SK-N-SH (cell line): ENCODE results near the gene TMEM190. TPM values are rescaled to one million over a fixed set of nuclear protein-coding genes. Genes with fewer than 3 reads are reported as not detected.

Experiments used
- CTCF ChIA-PET: fragments of 300-600, 350-600 bp; formaldehyde crosslinking; extraction: SDS; loops from one replicate; lab custom pipeline; 2021; lab: Yijun Ruan, JAX
- POLR2A ChIA-PET: fragments of 350-600 bp; sonication (Branson Sonifier 250); formaldehyde crosslinking; extraction: SDS; loops from one replicate; lab custom pipeline; 2020; ENCODE audit warnings: antibody characterized with exemption, inconsistent platforms; lab: Yijun Ruan, JAX
- DNase-seq: peaks from one replicate; pipeline ENCODE4 v3.0.0; 2012
- H2AFZ ChIP-seq: fragments of 200-600 bp; sonication (generic); 2 replicates; pipeline ENCODE4 v1.8.1; 2016; ENCODE audit warnings: antibody characterized with exemption, mild to moderate bottlenecking, low read depth
- H3F3A ChIP-seq: fragments of 200-600 bp; sonication (generic); replicated peaks from 2 replicates; pipeline ENCODE3; 2016; ENCODE audit warnings: antibody characterized with exemption, mild to moderate bottlenecking; ENCODE audit not compliant: insufficient read depth
- H3K27ac ChIP-seq, 2 experiments: fragments of 200-500 bp in 1 of 2; fragments of 200-600 bp in 1 of 2; sonication (Bioruptor generic) in 1 of 2; sonication (generic), shearing (Covaris generic) in 1 of 2; 2 replicates each; pipeline versions ENCODE4 v1.5.1 to v1.6.1; 2014 to 2016; ENCODE audit warnings: low read depth in 2 of 2, inconsistent platforms in 1 of 2, low read length in 1 of 2, mild to moderate bottlenecking in 1 of 2, mixed read lengths in 1 of 2
- H3K27me3 ChIP-seq: fragments of 200-600 bp; sonication (generic), shearing (Covaris generic); 2 replicates; pipeline ENCODE4 v1.6.1; 2016; ENCODE audit warnings: mixed run types; ENCODE audit not compliant: insufficient read depth
- H3K36me3 ChIP-seq, 2 experiments: fragments of 200-500 bp in 1 of 2; fragments of 200-600 bp in 1 of 2; sonication (Bioruptor generic) in 1 of 2; sonication (generic) in 1 of 2; replicated peaks in 1 of 2; 2 replicates each; pipeline versions ENCODE3 to v1.5.1; 2014 to 2016; ENCODE audit warnings: low read length in 1 of 2, mild to moderate bottlenecking in 1 of 2; ENCODE audit not compliant: insufficient read depth in 2 of 2, control insufficient read depth in 1 of 2
- H3K4me1 ChIP-seq, 2 experiments: fragments of 200-500 bp in 1 of 2; fragments of 200-600 bp in 1 of 2; sonication (Bioruptor generic) in 1 of 2; sonication (generic), shearing (Covaris generic) in 1 of 2; 2 replicates each; pipeline versions ENCODE4 v1.5.1 to v1.6.1; 2014 to 2016; ENCODE audit warnings: low read depth in 1 of 2, low read length in 1 of 2, mixed run types in 1 of 2; ENCODE audit not compliant: insufficient read depth in 2 of 2, control insufficient read depth in 1 of 2
- H3K4me2 ChIP-seq: fragments of 200-600 bp; sonication (generic), shearing (Covaris generic); 2 replicates; pipeline ENCODE4 v1.6.1; 2017; ENCODE audit warnings: mixed run types
- H3K4me3 ChIP-seq, 2 experiments: fragments of 200-500 bp in 1 of 2; fragments of 200-600 bp in 1 of 2; sonication (Bioruptor generic) in 1 of 2; sonication (generic), shearing (Covaris generic) in 1 of 2; 2 replicates each; pipeline versions ENCODE4 v1.5.1 to v1.8.1; 2014 to 2016; ENCODE audit warnings: low read depth in 2 of 2, inconsistent platforms in 1 of 2, low read length in 1 of 2, mild to moderate bottlenecking in 1 of 2, mixed read lengths in 1 of 2, moderate library complexity in 1 of 2
- H3K79me2 ChIP-seq: fragments of 200-600 bp; sonication (generic); 2 replicates; pipeline ENCODE4 v1.8.1; 2017; ENCODE audit warnings: mild to moderate bottlenecking; ENCODE audit not compliant: insufficient read depth
- H3K9ac ChIP-seq: fragments of 200-600 bp; sonication (generic); 2 replicates; pipeline ENCODE4 v1.6.1; 2017; ENCODE audit warnings: mixed run types
- H3K9me2 ChIP-seq: fragments of 200-600 bp; sonication (generic); 2 replicates; pipeline ENCODE4 v1.6.1; 2017; ENCODE audit warnings: mixed run types
- H3K9me3 ChIP-seq: fragments of 200-600 bp; sonication (generic); 2 replicates; pipeline ENCODE4 v1.6.1; 2017; ENCODE audit warnings: mixed run types, mild to moderate bottlenecking, moderate library complexity
- H4K20me1 ChIP-seq: fragments of 200-600 bp; sonication (generic); 2 replicates; pipeline ENCODE4 v1.6.1; 2017; ENCODE audit warnings: mild to moderate bottlenecking, mixed run types; ENCODE audit not compliant: insufficient read depth
- EP300 ChIP-seq, 2 experiments: IDR thresholded peaks; 2 replicates each; pipeline versions ENCODE4 v1.4.0 to v1.6.1; 2012; ENCODE audit warnings: borderline replicate concordance in 1 of 2, low read depth in 1 of 2, low read length in 1 of 2
- EZH2phosphoT487 ChIP-seq: fragments of 200-600 bp; sonication (generic); IDR thresholded peaks from 2 replicates; pipeline ENCODE4 v1.6.1; 2017; ENCODE audit warnings: low read depth, mixed run types, mild to moderate bottlenecking, antibody characterized with exemption, moderate library complexity, borderline replicate concordance
- FOXJ3 ChIP-seq: sonication (generic); formaldehyde crosslinking; IDR thresholded peaks from 2 replicates; pipeline ENCODE4 v1.5.1; 2020; ENCODE audit warnings: mild to moderate bottlenecking, missing genetic modification reagents
- JUND ChIP-seq: IDR thresholded peaks from 2 replicates; pipeline ENCODE4 v1.4.0; 2012
- MEF2A ChIP-seq: IDR thresholded peaks from 2 replicates; pipeline ENCODE4 v1.4.0; 2012; ENCODE audit warnings: low read depth, borderline replicate concordance
- MXI1 ChIP-seq: IDR thresholded peaks from 2 replicates; pipeline ENCODE4 v1.6.1; 2012; ENCODE audit warnings: mild to moderate bottlenecking, low read depth, low read length, improper control_type of control experiment
- NFIC ChIP-seq: IDR thresholded peaks from 2 replicates; pipeline ENCODE4 v1.4.0; 2012; ENCODE audit warnings: borderline replicate concordance
- RCOR1 ChIP-seq: fragments of 150-350 bp; IDR thresholded peaks from 2 replicates; pipeline ENCODE4 v1.6.1; 2017; ENCODE audit warnings: antibody characterized with exemption, low read length
- RFX5 ChIP-seq: IDR thresholded peaks from 2 replicates; pipeline ENCODE4 v1.6.1; 2012; ENCODE audit warnings: mild to moderate bottlenecking, improper control_type of control experiment, low read length
- SMC3 ChIP-seq: IDR thresholded peaks from 2 replicates; pipeline ENCODE4 v1.6.1; 2012; ENCODE audit warnings: low read depth, low read length, improper control_type of control experiment
- TAF1 ChIP-seq: IDR thresholded peaks from 2 replicates; pipeline ENCODE4 v1.6.1; 2012; ENCODE audit warnings: low read depth, mild to moderate bottlenecking, low read length, moderate library complexity, borderline replicate concordance
- TEAD4 ChIP-seq: IDR thresholded peaks from 2 replicates; pipeline ENCODE4 v1.4.0; 2012; ENCODE audit warnings: mild to moderate bottlenecking, borderline replicate concordance; ENCODE audit not compliant: insufficient read depth
- YY1 ChIP-seq: IDR thresholded peaks from 2 replicates; pipeline ENCODE4 v1.4.0; 2012; ENCODE audit warnings: low read depth, mild to moderate bottlenecking
- WGBS: methylation state at CpG from one replicate; pipeline ENCODE4 v1.1.6; 2017; ENCODE audit warnings: low lambda C conversion rate; 5-methylcytosine and 5-hydroxymethylcytosine counted together
- polyA plus RNA-seq, 3 experiments: library from polyadenylated mRNA; depleted of rRNA; stranded (reverse); fragments of >200 nt; gene quantifications; 2 replicates each; pipeline ENCODE4 v1.2.3, GENCODE V29; 2012
- TF ChIP-seq, protein P1 (sequence below): IDR thresholded peaks from 2 replicates; pipeline ENCODE4 v1.4.0; 2012; ENCODE audit warnings: low read depth, borderline replicate concordance
- TF ChIP-seq, protein P2 (sequence below): IDR thresholded peaks from 2 replicates; pipeline ENCODE4 v1.4.0; 2012; ENCODE audit warnings: low read depth
- TF ChIP-seq, protein P3 (sequence below): fragments of 150-350 bp; IDR thresholded peaks from 2 replicates; pipeline ENCODE4 v1.6.1; 2017; ENCODE audit warnings: antibody characterized with exemption, low read length, low read depth, borderline replicate concordance
- TF ChIP-seq, protein P4 (sequence below): fragments of 200-600 bp; sonication (generic); IDR thresholded peaks from 2 replicates; pipeline ENCODE4 v1.6.1; 2017; ENCODE audit warnings: antibody characterized with exemption, mild to moderate bottlenecking, moderate library complexity

Gene TMEM190
- polyA plus RNA-seq, 1 of the 3 experiments (the other 2 are of a cell fraction): 0.77 TPM

DNA sequence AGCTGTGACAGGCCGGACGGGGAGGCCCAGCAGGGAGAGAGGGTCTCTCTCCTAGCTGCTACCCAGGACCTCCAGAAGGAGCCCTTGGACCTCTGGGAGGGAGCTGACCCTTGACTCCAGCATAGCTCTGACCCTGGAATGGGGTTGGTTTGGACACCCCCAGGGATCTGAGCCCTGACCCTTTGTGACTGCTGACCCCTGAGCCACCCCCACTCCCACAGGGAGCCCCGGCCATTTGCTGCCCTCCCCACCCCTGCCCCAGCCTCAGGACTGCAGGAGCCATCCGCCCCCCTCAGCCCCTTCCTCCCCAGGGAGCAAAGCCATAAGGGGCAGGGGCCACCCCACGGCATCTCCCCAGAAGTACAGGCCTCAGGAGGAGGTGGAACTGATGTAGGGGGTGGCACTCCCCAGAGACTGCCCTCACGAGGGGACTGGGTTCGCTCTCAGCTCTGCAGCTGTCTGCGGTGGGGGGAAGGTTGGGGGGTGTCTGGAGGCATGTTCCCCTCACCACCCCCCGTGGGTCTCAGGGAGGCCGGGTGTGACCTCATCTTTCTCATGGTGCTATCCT, 29.1 kb upstream of the TMEM190 start:
- CTCF ChIA-PET: interaction anchor here (1.3 kb wide), 2 partner anchors 46 to 156 kb away, joined by 4 read pairs; no protein-coding TSS in a partner anchor
- no peak for TF ChIP-seq MEF2A
- no peak for TF ChIP-seq RCOR1
- TF ChIP-seq, protein P1, sequence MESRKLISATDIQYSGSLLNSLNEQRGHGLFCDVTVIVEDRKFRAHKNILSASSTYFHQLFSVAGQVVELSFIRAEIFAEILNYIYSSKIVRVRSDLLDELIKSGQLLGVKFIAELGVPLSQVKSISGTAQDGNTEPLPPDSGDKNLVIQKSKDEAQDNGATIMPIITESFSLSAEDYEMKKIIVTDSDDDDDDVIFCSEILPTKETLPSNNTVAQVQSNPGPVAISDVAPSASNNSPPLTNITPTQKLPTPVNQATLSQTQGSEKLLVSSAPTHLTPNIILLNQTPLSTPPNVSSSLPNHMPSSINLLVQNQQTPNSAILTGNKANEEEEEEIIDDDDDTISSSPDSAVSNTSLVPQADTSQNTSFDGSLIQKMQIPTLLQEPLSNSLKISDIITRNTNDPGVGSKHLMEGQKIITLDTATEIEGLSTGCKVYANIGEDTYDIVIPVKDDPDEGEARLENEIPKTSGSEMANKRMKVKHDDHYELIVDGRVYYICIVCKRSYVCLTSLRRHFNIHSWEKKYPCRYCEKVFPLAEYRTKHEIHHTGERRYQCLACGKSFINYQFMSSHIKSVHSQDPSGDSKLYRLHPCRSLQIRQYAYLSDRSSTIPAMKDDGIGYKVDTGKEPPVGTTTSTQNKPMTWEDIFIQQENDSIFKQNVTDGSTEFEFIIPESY: no peak
- TF ChIP-seq TAF1: no peak
- TF ChIP-seq EZH2phosphoT487: no peak
- no peak overlapping the region for H2AFZ ChIP-seq

DNA sequence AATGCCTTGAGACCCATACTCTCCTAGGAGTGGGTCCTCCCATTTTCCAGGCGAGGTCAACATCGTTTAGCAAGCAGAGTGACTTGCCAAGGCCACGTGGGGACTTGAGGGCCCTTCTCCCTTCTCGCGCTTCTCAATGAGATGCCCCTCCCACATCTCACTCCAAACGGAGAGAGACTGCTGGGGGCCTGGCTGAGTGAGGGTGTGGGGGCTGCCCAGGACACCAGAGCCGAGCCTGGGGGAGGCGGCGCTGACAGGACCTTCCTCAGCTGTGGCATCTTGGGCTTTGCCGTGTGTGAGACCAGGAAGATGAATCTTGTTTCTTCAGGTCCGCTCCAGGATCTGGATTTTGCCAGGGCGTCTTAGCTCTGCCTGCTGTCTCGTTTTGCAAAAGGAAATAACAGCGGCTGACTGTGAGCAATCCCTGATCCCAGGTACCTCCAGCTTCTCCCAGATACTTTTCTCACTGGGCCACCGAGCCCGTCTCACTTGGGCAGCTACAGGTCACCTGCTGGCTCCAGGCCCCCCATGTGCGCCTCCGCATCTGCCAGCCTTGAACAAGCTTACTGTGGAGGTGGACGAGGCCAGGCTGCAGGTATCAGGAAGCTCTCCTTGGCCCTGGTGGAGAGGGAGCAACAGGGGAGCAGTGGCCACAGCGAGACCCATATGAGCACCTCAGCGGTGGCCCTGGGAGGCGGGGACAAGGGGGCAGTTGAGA, 28.1 kb upstream of the TMEM190 start:
- no peak overlapping the region for H3K9ac ChIP-seq
- H3K9me3 ChIP-seq: no peaks in the 10 kb centered on the region
- no peak overlapping the region for H3K27ac ChIP-seq
- TF ChIP-seq, protein P2, sequence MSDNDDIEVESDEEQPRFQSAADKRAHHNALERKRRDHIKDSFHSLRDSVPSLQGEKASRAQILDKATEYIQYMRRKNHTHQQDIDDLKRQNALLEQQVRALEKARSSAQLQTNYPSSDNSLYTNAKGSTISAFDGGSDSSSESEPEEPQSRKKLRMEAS: no peak
- TF ChIP-seq EZH2phosphoT487 (no peak), YY1 (no peak), EP300 (IDR thresholded peaks at IDR 0.05; ENCODE audit: borderline replicate concordance in 1 of 2, low read depth in 1 of 2, low read length in 1 of 2) (no peak), RCOR1 (no peak), NFIC (no peak), FOXJ3 (CRISPR knock-in tag) (no peak), RFX5 (no peak), MEF2A (no peak), MXI1 (no peak), JUND (no peak), TEAD4 (no peak), SMC3 (no peak)
- TF ChIP-seq, protein P3, sequence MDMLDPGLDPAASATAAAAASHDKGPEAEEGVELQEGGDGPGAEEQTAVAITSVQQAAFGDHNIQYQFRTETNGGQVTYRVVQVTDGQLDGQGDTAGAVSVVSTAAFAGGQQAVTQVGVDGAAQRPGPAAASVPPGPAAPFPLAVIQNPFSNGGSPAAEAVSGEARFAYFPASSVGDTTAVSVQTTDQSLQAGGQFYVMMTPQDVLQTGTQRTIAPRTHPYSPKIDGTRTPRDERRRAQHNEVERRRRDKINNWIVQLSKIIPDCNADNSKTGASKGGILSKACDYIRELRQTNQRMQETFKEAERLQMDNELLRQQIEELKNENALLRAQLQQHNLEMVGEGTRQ: no peak
- TF ChIP-seq, protein P4, sequence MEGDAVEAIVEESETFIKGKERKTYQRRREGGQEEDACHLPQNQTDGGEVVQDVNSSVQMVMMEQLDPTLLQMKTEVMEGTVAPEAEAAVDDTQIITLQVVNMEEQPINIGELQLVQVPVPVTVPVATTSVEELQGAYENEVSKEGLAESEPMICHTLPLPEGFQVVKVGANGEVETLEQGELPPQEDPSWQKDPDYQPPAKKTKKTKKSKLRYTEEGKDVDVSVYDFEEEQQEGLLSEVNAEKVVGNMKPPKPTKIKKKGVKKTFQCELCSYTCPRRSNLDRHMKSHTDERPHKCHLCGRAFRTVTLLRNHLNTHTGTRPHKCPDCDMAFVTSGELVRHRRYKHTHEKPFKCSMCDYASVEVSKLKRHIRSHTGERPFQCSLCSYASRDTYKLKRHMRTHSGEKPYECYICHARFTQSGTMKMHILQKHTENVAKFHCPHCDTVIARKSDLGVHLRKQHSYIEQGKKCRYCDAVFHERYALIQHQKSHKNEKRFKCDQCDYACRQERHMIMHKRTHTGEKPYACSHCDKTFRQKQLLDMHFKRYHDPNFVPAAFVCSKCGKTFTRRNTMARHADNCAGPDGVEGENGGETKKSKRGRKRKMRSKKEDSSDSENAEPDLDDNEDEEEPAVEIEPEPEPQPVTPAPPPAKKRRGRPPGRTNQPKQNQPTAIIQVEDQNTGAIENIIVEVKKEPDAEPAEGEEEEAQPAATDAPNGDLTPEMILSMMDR: no peak
- ChIA-PET CTCF (interaction anchor here (1.1 to 1.9 kb wide), 4 partner anchors 11 to 181 kb away, joined by 3 to 7 read pairs (median 3); no protein-coding TSS in a partner anchor), POLR2A (interaction anchor here (1.5 kb wide), 1 partner anchor 59 kb away, joined by 3 read pairs; the partner anchor contains the start of gene UBE2S)
- H3K4me3 ChIP-seq: no peak overlapping the region
- no peaks in the 10 kb centered on the region for H4K20me1 ChIP-seq
- H2AFZ ChIP-seq: no peak overlapping the region
- H3K4me1 ChIP-seq: peaks cover 0 to 28% of the 10 kb centered on the region in 2 experiments; a peak in 1 of 4 replicates
- H3K9me2 ChIP-seq: no peaks in the 10 kb centered on the region
- no peaks in the 10 kb centered on the region for H3K36me3 ChIP-seq
- no peak overlapping the region for H3K4me2 ChIP-seq
- DNase-seq: no peak
- peaks cover 14% of the 10 kb centered on the region for H3K27me3 ChIP-seq
- 93% methylated on average over 22 of the region's 22 CpGs for WGBS
- H3K79me2 ChIP-seq: no peaks in the 10 kb centered on the region
- peaks cover 6% of the 10 kb centered on the region for H3F3A ChIP-seq

More for the DNA sequence above, 29.1 kb upstream of the TMEM190 start:
- Histone ChIP-seq H3K4me3 (no peak overlapping the region), H3K79me2 (no peaks in the 10 kb centered on the region), H3K4me1 (peaks cover 0 to 29% of the 10 kb centered on the region in 2 experiments; a peak in 1 of 4 replicates), H4K20me1 (no peaks in the 10 kb centered on the region), H3K9me3 (no peaks in the 10 kb centered on the region), H3K9ac (no peak overlapping the region), H3F3A (peaks cover 6% of the 10 kb centered on the region), H3K4me2 (no peak overlapping the region), H3K9me2 (no peaks in the 10 kb centered on the region), H3K27ac (no peak overlapping the region), H3K36me3 (peaks cover 0 to 4% of the 10 kb centered on the region in 2 experiments), H3K27me3 (peaks cover 5% of the 10 kb centered on the region; the same call in 1 of the 2 replicates)
- DNase-seq: no peak
- POLR2A ChIA-PET: interaction anchor here (1.5 kb wide), 1 partner anchor 60 kb away, joined by 3 read pairs; the partner anchor contains the start of gene UBE2S
- 94% methylated on average over 9 of the region's 10 CpGs for WGBS
